GM12878 (cell line): Measurements from ENCODE around the gene METRNL.

Experiments
- CHD4 ChIP-seq: fragments of 200-600 bp; sonication (generic); IDR thresholded peaks from 2 replicates; pipeline ENCODE4 v1.6.1; 2016; ENCODE audit warnings: mild to moderate bottlenecking
- CTCF ChIP-seq, 3 experiments: IDR thresholded peaks in 2 of 3; conservative IDR thresholded peaks in 1 of 3; 2 replicates each; pipeline ENCODE4 v1.5.1; 2011; ENCODE audit warnings: low read depth in 3 of 3, low read length in 3 of 3, mild to moderate bottlenecking in 3 of 3, control low read depth in 2 of 3, moderate library complexity in 2 of 3, inconsistent platforms in 1 of 3, mixed read lengths in 1 of 3; ENCODE audit not compliant: control insufficient read depth in 2 of 3, insufficient read depth in 1 of 3; ENCODE audit errors: extremely low read depth in 1 of 3
- E4F1 ChIP-seq: fragments of 450-650 bp; IDR thresholded peaks from 2 replicates; pipeline ENCODE4 v1.6.1; 2018; ENCODE audit warnings: borderline replicate concordance, mild to moderate bottlenecking; ENCODE audit not compliant: partially characterized antibody
- KDM1A ChIP-seq: fragments of 200-600 bp; sonication (generic); IDR thresholded peaks from 2 replicates; pipeline ENCODE4 v1.6.1; 2016; ENCODE audit warnings: borderline replicate concordance
- MEF2B ChIP-seq: fragments of 450-650 bp; IDR thresholded peaks from 2 replicates; pipeline ENCODE4 v1.6.1; 2018; ENCODE audit warnings: mild to moderate bottlenecking, moderate library complexity; ENCODE audit not compliant: partially characterized antibody, poor library complexity, severe bottlenecking
- NR2C2 ChIP-seq: IDR thresholded peaks from 2 replicates; pipeline ENCODE4 v1.6.1; 2011; ENCODE audit warnings: borderline replicate concordance, low read depth; ENCODE audit not compliant: control insufficient read depth, insufficient read length
- POLR2A ChIP-seq: IDR thresholded peaks from 2 replicates; pipeline ENCODE4 v1.6.1; 2011; ENCODE audit warnings: low read depth, mild to moderate bottlenecking, low read length
- POLR2AphosphoS5 ChIP-seq: IDR thresholded peaks from 2 replicates; pipeline ENCODE4 v1.6.1; 2011; ENCODE audit warnings: mild to moderate bottlenecking, low read length, inconsistent platforms
- RFX5 ChIP-seq: IDR thresholded peaks from 2 replicates; pipeline ENCODE4 v1.6.1; 2011; ENCODE audit warnings: low read depth, low read length, improper control_type of control experiment
- SREBF1 ChIP-seq: IDR thresholded peaks from 2 replicates; pipeline ENCODE4 v1.6.1; 2012; ENCODE audit warnings: mild to moderate bottlenecking, low read length
- TAF1 ChIP-seq: IDR thresholded peaks from 2 replicates; pipeline ENCODE4 v1.6.1; 2011; ENCODE audit warnings: mild to moderate bottlenecking, low read depth, low read length, borderline replicate concordance
- YY1 ChIP-seq: IDR thresholded peaks from 2 replicates; pipeline ENCODE4 v1.6.1; 2011; ENCODE audit warnings: low read depth, mild to moderate bottlenecking, low read length
- ZBTB40 ChIP-seq: fragments of 450-650 bp; IDR thresholded peaks from 2 replicates; pipeline ENCODE4 v1.6.1; 2016; ENCODE audit warnings: mild to moderate bottlenecking, moderate library complexity, borderline replicate concordance
- ZNF217 ChIP-seq: fragments of 450-650 bp; IDR thresholded peaks from 2 replicates; pipeline ENCODE4 v1.6.1; 2017; ENCODE audit warnings: antibody characterized with exemption, mild to moderate bottlenecking

- TF ChIP-seq CTCF (IDR thresholded peaks at IDR 0.05 in 2 of 3, conservative IDR thresholded peaks at IDR 0.05 in 1 of 3; ENCODE audit: control insufficient read depth in 2 of 3, extremely low read depth in 1 of 3, insufficient read depth in 1 of 3, low read depth in 3 of 3, low read length in 3 of 3) (no peak), MEF2B (no peak), KDM1A (no peak), POLR2A (no peak), CHD4 (no peak), ZBTB40 (no peak), RFX5 (no peak), YY1 (no peak), SREBF1 (no peak), POLR2AphosphoS5 (no peak), TAF1 (no peak), E4F1 (no peak), NR2C2 (no peak), ZNF217 (no peak)
Observed at GRCh38 chr17:83098241-83099085, 19.1 kb downstream of the METRNL start.
